Measurements from ENCODE around the gene E2F2.

E2F2 gene

GRCh38 chr1:23524163-23524562 lies 6.9 kb downstream of the E2F2 start:
- Histone ChIP-seq H3K36me3 (ENCODE audit: insufficient read depth, low read length) (peaks cover 69% of the 10 kb centered on the region), H3K9me2 (ENCODE audit: low read depth, low read length) (no peaks in the 10 kb centered on the region), H3K9me3 (ENCODE audit: low read length) (no peaks in the 10 kb centered on the region), H3K4me2 (ENCODE audit: low read length) (peak overlapping the region; percentile 97), H3F3A (ENCODE audit: insufficient read depth, low read length) (no peaks in the 10 kb centered on the region; the same call in 1 of the 2 replicates), H3K27me3 (ENCODE audit: insufficient read depth, low read length) (no peaks in the 10 kb centered on the region), H2AFZ (ENCODE audit: low read length) (no peak overlapping the region), H3K79me2 (ENCODE audit: insufficient read depth, low read length) (peaks cover 28% of the 10 kb centered on the region), H4K20me1 (ENCODE audit: insufficient read depth, low read length) (no peaks in the 10 kb centered on the region), H3K27ac (ENCODE audit: low read depth, low read length, poor library complexity, severe bottlenecking) (peak overlapping the region; percentile 91), H3K4me3 (ENCODE audit: low read depth, low read length, poor library complexity, severe bottlenecking) (no peak overlapping the region), H3K9ac (ENCODE audit: low read length) (peak overlapping the region; percentile 12; the same call in 1 of the 2 replicates), H3K4me1 (ENCODE audit: insufficient read depth, low read length, severe bottlenecking) (peaks cover 50% of the 10 kb centered on the region)
- TF ChIP-seq CTCF (IDR thresholded peaks at IDR 0.05; ENCODE audit: low read length) (no peak), EZH2 (IDR thresholded peaks at IDR 0.05; ENCODE audit: borderline replicate concordance, low read length) (no peak)

GRCh38 chr1:23522244-23522982 lies 8.6 kb downstream of the E2F2 start:
- Histone ChIP-seq H3K4me2 (ENCODE audit: low read length) (no peak overlapping the region), H3F3A (ENCODE audit: insufficient read depth, low read length) (no peaks in the 10 kb centered on the region), H3K9ac (ENCODE audit: low read length) (no peak overlapping the region), H3K4me1 (ENCODE audit: insufficient read depth, low read length, severe bottlenecking) (peaks cover 33% of the 10 kb centered on the region), H3K27me3 (ENCODE audit: insufficient read depth, low read length) (no peaks in the 10 kb centered on the region), H3K27ac (ENCODE audit: low read depth, low read length, poor library complexity, severe bottlenecking) (no peak overlapping the region), H3K9me2 (ENCODE audit: low read depth, low read length) (no peaks in the 10 kb centered on the region), H2AFZ (ENCODE audit: low read length) (no peak overlapping the region), H3K4me3 (ENCODE audit: low read depth, low read length, poor library complexity, severe bottlenecking) (no peak overlapping the region), H4K20me1 (ENCODE audit: insufficient read depth, low read length) (no peaks in the 10 kb centered on the region), H3K9me3 (ENCODE audit: low read length) (no peaks in the 10 kb centered on the region), H3K36me3 (ENCODE audit: insufficient read depth, low read length) (peaks cover 84% of the 10 kb centered on the region), H3K79me2 (ENCODE audit: insufficient read depth, low read length) (peaks cover 21% of the 10 kb centered on the region)
- TF ChIP-seq CTCF (IDR thresholded peaks at IDR 0.05; ENCODE audit: low read length) (no peak), EZH2 (IDR thresholded peaks at IDR 0.05; ENCODE audit: borderline replicate concordance, low read length) (no peak)

GRCh38 chr1:23521588-23521987 lies 9.4 kb downstream of the E2F2 start:
- no peak for TF ChIP-seq EZH2 (IDR thresholded peaks at IDR 0.05; ENCODE audit: borderline replicate concordance, low read length)

GRCh38 chr1:23517581-23517980 lies 13.5 kb downstream of the E2F2 start:
- Histone ChIP-seq H3K9ac (ENCODE audit: low read length) (no peak overlapping the region), H3K4me3 (ENCODE audit: low read depth, low read length, poor library complexity, severe bottlenecking) (no peak overlapping the region), H4K20me1 (ENCODE audit: insufficient read depth, low read length) (no peaks in the 10 kb centered on the region), H3K36me3 (ENCODE audit: insufficient read depth, low read length) (peaks cover 98% of the 10 kb centered on the region), H2AFZ (ENCODE audit: low read length) (no peak overlapping the region), H3K9me3 (ENCODE audit: low read length) (no peaks in the 10 kb centered on the region), H3K79me2 (ENCODE audit: insufficient read depth, low read length) (no peaks in the 10 kb centered on the region), H3K27me3 (ENCODE audit: insufficient read depth, low read length) (no peaks in the 10 kb centered on the region), H3F3A (ENCODE audit: insufficient read depth, low read length) (no peaks in the 10 kb centered on the region), H3K9me2 (ENCODE audit: low read depth, low read length) (no peaks in the 10 kb centered on the region), H3K27ac (ENCODE audit: low read depth, low read length, poor library complexity, severe bottlenecking) (no peak overlapping the region), H3K4me2 (ENCODE audit: low read length) (no peak overlapping the region), H3K4me1 (ENCODE audit: insufficient read depth, low read length, severe bottlenecking) (no peaks in the 10 kb centered on the region)
- no peak for TF ChIP-seq CTCF (IDR thresholded peaks at IDR 0.05; ENCODE audit: low read length)
- no peak for TF ChIP-seq EZH2 (IDR thresholded peaks at IDR 0.05; ENCODE audit: borderline replicate concordance, low read length)

More at GRCh38 chr1:23521588-23521987, 9.4 kb downstream of the E2F2 start:
- no peaks in the 10 kb centered on the region for H4K20me1 ChIP-seq (ENCODE audit: insufficient read depth, low read length)
- no peak overlapping the region for H3K9ac ChIP-seq (ENCODE audit: low read length)
- H3K27me3 ChIP-seq (ENCODE audit: insufficient read depth, low read length), result no peaks in the 10 kb centered on the region
- H3K27ac ChIP-seq (ENCODE audit: low read depth, low read length, poor library complexity, severe bottlenecking), result no peak overlapping the region
- H3K4me2 ChIP-seq (ENCODE audit: low read length), result no peak overlapping the region
- peaks cover 84% of the 10 kb centered on the region for H3K36me3 ChIP-seq (ENCODE audit: insufficient read depth, low read length)
- H3K79me2 ChIP-seq (ENCODE audit: insufficient read depth, low read length), result peaks cover 13% of the 10 kb centered on the region
- H3K4me3 ChIP-seq (ENCODE audit: low read depth, low read length, poor library complexity, severe bottlenecking), result no peak overlapping the region
- peaks cover 24% of the 10 kb centered on the region for H3K4me1 ChIP-seq (ENCODE audit: insufficient read depth, low read length, severe bottlenecking)
- no peaks in the 10 kb centered on the region for H3K9me2 ChIP-seq (ENCODE audit: low read depth, low read length)
- no peak overlapping the region for H2AFZ ChIP-seq (ENCODE audit: low read length)
- H3F3A ChIP-seq (ENCODE audit: insufficient read depth, low read length), result no peaks in the 10 kb centered on the region
- no peaks in the 10 kb centered on the region for H3K9me3 ChIP-seq (ENCODE audit: low read length)
